T-helper 22 cell (primary cell): Measurements from ENCODE around the gene CDA.
"Not testable (repeated sequence)": the region's sequence is repeated elsewhere in the genome, so short reads cannot be mapped to it uniquely, and the experiment has no call there.

ENCODE experiments used
- DNase-seq: peaks from one replicate; pipeline ENCODE4 v3.0.0-alpha.2; 2020; ENCODE audit warnings: low read depth

CDA gene

DNA sequence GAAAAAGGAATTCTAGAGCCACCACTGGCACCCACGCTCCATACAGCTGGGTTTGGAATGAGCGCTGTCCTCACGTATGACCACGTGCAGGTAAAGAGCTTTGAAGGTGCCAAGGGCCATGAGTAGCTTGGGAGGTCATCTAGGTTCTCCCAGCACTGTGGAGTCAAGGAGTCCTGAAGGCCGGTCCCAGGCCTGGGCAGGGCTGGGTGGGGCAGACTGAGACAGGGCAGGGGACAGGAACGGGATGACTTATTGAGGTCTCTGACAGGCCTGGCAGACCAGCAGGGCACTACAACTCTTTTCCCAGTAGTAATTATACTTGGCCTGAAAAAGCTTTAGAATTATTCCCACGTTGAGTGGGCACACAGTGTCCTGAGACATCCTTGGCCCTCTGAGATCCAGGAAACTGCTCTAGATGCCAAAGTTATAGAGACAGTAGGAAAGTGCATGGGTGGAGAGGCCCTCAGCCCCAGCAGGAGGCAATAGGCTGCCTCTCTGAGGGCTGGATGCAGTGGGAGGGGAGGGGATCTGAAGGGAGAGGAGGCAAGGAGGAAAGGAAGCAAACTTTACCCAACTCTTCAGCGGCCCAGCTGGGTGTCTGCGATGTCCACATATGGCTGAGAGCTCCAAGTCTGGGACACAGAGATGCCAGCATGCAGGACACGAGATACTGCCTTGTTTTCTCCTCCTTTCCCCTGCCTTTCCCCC is 1.8 kb upstream of the CDA start:
- no peak for DNase-seq

DNA sequence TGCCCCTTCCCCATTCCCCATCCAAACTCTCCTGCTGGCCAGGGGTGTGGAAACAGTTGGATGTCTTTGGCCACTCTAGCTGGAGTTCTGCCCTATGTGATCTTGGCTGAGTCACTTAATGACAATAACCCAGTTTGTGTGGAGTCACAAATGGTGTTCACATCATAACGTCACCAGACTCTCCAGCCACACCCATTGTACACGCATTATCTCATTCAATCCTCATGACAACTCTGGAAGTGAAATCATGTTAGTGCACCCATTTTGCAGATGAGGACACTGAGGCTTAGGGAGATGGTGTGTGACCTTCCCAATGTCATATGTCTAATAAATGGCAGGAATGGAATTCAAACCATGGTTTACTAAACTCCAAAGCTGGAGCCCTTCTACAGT is 1.2 kb upstream of the CDA start:
- DNase-seq = no peak

DNA sequence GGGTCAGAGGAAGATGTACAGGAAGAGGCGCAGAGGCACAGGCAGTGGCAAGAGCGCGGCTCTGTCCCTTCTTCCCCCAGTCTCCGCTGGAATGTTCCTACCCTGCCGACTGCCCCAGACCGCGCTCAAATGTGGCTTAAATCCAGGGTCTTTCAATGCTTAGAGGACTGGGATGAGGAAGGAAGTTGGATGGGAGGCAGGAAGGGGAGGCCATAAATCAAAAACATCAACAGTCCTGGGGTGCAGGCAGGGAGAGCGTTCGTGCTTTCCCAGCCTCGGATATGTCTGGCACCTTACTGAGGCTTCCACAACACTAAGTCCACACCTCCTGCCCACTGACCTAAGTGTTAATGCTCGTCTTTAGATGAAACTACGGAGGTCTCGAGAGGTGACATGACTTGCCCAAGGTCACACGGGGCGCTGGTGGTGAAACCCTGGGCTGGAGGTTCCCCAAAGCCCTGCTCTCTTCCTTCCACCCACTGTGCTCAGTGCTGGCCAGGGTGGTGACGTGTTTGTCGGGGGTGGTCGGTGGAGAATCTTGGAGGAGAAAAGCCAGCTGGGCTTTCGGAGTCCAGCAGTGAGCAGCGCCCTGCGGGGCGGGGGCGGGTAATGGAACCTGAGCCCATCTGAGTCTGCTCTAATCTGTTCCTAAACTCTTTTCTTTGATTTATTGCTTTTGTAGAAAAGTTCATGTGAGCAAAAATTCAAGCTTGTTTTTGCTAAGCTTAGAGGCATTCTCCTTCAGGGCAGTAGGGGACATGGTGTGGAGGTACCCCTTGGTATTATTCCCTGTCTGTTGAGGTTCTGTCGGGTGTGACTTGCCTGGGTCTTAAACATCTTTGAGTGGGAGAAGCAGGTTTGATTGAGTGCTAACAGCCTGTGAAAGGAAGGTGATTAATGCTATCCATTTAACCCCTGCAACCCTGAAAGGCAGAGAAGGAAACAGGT is 708 bp downstream of the CDA start:
- no peak for DNase-seq

DNA sequence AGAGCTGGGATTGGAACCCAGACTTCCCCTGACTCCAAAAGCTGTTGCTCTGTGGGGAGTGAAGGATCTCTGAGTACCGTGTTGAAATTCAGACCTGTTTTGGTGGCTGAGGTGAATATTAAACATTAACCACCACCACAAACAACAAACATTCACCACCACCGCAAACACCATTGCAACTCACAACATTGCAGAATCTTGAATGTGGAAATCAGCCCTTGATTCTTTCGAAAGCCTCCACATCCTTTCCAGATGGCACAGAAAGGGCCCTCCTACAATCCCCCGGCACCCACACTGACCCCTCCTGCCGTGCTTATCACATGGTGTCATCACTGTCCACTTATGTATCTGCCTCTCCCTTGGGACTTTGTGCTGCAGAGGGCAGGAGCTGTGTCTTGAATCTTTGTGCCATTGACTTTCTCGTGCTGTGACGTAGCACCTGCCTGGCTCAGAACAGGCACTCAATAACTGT is 1.4 kb downstream of the CDA start:
- no peak for DNase-seq

DNA sequence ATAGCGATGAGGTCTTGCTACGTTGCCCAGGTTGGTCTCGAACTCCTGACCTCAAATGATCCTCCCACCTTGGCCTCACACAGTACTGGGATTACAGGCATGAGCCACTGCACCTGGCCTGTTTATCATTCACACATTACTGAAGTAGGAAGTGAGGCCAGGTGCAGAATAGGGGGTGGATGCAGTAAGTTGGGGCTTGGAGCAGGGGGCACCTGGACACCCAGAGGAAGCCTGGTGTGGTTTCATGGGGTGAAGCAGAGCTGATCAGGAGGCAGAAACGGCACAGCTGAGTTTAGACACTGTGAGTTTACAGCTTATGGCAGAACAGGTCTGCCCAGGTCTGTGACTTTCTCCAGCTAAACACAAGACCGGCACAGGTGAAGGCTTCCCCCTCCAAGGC is 4.9 kb downstream of the CDA start:
- no peak for DNase-seq

DNA sequence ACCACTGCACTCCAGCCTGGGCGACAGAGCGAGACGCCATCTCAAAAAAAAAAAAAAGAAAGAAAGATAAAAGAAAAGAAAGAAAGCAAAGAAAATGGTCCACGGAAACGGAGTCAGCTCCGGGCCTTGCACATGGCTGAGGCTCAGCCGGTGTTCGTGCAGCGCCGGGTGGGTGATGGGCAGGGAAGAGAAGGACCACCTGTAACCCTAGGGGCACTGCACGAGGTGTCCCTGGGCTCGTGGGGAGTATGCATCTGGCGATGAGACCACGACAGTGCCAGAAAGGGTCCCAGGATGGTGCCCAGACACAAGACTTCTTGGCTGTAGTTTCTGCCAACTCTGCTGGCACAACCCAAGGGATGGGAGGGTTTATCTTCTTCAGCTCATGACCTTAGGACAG is 5.8 kb downstream of the CDA start:
- DNase-seq = no peak

DNA sequence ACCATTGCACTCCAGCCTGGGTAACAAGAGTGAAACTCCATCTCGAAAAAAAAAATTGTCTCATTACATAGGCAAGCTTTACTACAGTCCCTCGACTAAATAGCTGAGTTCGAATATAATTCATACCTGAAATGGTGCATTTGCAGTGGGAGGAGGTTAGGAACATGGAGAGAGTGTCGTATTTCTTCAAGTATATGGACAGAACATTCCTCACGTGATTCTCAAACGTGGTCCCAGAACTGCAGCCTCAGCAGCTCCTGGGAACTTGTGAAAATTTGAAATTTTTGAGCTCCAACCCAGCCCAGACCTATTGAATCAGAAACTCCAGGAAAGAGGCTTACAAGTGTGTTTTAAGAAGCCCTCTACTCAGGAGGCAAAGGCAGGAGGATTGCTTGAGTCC is 7.2 kb downstream of the CDA start:
- DNase-seq = no peak

DNA sequence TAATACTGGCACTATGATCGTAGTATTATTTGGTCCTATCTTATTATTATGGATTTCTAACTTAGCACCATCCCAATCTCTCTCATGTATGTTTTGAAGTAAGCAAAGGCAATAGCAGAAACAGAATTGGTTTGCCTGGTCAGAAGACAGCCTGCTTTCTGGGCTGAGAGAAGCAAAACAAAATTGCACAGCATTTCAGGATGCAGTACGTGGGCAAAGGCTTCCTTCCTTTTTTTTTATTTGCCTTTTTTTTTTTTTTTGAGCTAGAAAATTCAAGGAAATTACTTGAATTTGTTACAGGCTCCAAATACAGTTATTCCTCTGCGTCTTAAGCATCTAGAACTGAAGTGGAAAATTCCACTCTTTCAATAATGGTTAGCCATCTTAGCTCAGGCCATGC is 8.8 kb downstream of the CDA start:
- no peak for DNase-seq

DNA sequence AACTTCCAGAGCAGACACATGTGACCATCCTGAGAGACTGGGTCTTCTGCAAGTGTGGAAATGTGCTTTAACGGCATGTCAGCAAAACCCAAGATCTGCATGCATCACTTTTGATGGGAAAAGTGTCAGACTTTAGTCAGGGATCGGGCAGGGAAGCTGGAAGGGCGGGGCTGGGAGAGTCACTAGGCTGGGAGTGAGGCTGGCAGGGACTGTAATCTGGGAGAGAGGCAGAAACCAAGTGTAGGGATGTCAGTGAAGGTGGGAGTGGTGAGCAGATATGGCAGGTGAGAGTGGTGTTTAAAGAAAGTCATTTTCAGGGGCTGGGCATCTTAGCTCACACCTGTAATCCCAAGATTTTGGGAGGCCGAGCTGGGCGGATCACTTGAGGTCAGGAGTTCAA is 11.3 kb downstream of the CDA start:
- DNase-seq = no peak

DNA sequence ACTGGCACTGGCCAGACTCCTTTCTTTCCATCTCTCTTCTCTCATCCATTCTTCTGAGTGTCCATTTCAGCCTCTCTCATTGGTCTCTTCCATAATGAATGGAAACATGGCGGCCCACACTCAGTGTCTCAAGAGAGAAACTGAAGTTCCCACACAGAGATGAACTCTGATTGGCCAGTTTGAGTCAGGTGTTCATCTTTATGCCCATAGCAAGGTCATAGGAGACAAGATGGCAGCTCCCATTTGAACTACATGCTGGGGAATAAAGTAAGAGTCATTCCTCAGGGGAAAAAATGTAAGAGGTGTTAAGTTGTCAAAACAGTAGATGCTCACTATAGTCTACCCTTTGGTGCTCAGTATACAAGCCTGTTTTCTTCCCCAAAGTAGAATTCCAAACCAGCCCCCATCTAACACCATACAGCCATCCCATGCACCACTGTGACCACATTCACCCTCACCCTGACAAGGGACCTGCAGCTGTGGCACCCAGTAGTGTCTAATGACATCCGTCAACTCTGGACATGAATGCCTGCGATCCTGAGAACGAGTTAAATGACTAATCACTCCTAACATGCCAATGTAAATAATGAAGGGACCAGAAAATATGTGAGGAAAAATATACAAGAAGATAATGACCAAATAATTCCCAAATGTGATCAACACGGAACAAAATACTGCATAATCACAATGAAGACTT is 12.4 kb downstream of the CDA start:
- DNase-seq = no peak

DNA sequence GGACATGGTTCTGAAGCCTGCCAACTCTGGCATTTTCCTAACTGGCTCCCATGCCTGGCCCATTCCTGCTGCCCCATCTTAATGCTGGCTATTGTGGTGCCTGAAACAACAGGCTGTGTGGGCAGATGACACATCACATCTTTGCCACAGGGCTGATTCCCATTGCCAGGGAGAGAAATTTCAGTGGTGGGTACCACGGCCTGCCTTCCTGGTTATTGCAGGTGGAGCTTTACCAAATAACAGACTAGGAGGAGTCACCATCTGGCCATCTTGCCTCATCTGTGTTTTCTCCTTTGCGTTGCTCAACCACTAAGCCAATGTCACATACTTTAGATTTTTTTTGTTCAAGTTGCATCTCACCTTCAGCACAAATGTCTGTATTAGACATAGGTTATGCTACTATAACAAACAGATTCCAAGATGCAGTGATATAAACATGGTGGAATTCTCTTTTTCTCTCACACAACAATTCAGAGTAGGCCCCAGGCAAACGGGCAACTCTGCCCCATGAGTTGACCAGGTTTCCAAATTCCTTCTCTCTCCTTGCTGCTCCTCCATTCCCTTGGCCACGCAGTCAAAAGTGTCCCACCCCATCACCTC is 14.1 kb downstream of the CDA start:
- DNase-seq = no peak

DNA sequence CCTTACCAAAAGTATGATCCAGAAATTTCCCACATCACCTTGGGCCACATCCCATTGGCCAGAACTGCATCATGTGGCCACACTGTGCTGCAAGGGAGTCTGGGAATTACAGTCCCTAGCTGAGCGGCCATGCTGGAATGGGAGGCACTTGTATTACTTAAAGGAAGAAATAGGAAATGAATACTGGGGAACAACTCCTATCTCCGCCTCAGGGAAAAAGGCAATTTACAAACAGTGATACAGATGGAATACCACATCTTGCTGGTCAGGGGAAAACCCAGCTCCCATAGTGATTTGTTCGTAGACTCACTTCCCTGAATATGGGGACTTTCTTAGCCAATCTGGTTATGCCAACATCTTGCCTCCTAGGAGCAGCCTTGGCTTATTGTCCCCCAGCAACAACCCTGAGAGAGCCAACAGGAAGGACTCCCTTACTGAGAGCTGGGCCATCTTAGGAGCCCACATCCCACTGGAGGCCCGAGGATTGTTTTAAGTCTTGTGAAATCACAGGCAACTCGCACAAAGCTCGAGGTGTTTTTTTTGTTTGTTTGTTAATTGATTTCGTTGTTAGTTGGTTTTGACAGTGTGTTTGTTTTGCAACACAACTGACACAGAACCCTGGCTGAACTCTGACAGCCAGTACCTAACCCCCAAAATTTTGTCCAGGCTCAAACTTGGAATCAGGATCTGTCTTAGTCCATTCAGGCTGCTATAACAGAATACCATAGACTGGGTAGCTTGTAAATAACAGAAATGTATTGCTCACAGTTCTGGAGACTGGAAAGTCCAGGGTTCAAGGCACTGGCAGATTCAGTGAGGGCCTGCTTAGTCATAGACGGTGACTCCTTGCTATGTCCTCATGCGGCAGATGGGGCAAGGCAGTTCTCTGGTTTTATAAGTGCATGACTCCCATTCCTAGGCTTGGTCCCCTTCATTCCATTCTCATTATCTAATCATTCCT is 14.9 kb downstream of the CDA start:
- no peak for DNase-seq

DNA sequence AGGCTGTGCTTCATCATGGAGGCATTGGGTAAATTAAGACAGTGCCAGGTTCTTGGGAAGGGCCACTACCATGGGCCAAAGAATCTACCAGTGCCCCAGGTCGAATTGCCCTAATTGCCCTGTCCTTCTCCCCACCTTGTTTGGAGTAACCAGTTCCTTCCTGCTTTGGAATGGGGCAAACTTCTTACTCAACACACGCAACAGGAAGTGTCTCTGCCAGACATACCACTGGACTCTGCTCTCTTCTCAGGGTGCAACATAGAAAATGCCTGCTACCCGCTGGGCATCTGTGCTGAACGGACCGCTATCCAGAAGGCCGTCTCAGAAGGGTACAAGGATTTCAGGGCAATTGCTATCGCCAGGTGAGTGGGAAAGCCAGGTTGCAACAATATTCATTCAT is 15.8 kb downstream of the CDA start:
- no peak for DNase-seq

DNA sequence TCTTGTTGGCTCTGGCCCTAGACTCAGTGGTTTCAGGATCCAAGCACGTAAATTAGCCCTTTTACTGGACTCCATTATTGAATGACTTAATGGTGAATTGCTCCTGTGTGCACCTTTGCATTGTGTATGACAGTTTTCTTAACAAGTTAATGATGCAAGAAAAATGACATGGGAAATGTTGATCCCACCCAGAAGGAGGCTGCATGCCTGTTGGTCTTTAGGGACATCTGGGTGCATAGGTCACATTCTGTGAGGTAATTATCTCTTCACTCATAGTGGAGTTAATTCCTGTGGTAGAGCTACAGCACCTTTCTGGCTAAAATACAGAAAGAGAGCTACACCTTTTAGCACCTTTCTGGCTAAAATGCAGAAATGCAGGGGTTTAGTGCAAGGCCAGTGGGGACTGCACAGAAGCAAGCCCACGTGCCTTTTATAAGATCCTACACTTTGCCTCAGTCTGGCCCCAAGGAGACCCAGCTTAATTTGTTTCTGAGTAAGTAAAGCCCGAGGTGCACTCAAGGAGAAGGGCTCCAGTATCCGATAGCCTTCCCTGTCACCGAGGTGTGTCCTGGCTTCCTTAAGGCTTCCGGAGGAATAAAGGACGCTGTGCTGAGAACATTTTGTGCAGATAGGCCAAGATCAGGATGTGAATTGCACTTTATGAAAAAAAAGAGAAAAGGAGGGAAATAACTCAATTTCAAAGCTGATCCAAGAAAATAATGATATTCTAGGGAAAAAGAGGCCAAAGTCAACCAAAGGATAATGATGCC is 18.1 kb downstream of the CDA start:
- DNase-seq = not testable (repeated sequence)

DNA sequence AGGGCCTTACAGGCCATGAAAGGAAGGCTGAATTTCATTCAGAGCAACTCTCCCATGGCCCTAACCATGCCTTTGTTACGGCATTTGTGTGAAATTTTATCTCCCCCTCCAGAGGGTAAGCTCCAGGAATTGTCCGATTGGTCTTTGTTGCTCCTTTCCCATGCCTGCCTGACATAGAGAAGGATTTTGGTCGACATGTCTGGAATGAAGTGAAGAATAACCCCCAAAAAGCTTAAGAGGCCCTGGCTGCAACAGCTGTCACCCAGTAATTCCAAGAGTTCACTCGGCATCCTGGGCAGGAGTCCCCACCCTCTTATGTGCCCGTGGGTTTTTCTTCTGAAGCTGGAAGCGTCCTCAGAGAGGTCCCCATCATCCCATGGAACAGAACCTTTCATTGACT is 20.6 kb downstream of the CDA start:
- DNase-seq = no peak

DNA sequence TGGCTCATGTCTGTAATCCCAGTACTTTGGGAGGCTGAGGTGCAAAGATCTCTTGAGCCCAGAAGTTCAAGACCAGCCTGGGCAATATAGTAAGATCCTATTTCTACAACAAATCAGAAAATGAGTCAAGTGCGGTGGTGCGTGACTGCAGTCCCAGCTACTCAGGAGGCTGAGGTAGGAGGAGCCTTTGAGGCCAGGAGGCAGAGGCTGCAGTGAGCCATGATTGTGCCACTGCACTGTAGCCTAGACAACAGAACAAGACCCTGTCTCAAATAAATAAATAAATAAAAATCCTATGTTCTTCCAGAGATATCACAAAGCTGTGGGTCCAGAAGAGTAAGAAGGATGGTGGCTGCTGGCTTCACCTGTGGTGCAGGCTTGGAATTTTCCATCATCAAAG is 22.1 kb downstream of the CDA start:
- no peak for DNase-seq

DNA sequence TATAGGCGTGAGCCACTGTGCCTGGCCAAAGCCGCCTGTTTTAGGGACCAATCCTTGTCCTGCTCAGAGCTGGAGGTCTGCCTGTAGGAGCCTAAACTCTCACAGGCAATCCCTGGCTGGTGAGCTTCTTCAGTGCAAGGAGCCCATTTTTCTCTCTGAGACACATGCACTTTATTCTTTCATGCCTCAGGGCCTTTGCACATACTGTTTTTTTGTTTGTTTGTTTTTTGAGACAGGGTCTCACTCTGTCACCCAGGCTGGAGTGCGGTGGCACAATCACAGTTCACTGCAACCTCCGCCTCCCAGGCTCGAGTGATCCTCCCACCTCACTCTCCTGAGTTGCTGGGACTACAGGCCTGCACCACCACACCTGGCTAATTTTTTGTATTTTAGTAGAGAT is 22.8 kb downstream of the CDA start:
- DNase-seq = no peak

DNA sequence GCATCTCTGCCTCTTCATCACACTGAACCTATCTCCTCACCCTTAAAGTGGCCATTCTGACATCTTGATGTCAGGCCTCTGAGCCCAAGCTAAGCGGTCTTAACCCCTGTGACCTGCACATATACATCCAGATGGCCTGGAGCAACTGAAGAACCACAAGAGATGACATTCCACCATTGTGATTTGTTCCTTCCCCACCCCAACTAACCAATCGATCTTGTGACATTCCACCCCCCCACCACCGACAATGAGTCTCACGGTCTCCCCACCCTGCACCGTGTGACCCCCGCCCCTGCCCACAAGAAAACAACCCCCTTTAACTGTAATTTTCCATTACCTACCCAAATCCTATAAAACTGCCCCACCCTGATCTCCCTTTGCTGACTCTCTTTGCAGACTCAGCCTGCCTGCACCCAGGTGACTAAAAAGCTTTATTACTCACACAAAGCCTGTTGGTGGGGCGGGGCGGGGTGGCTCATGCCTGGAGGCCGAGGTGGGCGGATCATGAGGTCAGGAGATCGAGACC is 23.4 kb downstream of the CDA start:
- DNase-seq = no peak

DNA sequence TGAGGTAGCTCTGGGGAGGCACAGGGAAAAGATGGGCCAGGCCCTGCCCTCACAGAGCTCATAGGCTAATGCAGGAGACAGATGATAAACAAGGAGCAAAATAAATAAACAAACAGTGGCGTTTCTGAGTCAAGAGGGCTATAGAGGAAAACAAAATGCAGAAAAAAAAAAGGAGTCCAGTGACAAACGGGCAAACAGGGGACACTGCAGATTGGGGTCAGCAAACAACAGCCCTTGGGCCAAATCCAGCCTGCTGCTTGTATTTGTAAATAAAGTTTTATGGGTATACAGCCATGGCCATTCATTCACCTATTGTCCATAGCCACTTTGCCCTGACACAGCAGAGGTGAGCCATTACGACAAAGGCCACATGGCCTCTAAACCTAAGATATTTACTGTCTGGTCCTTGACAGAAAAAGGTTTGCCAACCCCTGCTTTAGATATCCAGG is 25.3 kb downstream of the CDA start:
- no peak for DNase-seq
